Activated CD8-positive, alpha-beta memory T cell treated with anti-CD3 and anti-CD28 coated beads, Interleukin-2, amount 50 U/mL, for 4 hours (primary cell): ENCODE results near the gene GDF10.

Source experiments
- DNase-seq: peaks from one replicate; pipeline ENCODE4 v3.0.0-alpha.2; 2020

Gene GDF10

DNA sequence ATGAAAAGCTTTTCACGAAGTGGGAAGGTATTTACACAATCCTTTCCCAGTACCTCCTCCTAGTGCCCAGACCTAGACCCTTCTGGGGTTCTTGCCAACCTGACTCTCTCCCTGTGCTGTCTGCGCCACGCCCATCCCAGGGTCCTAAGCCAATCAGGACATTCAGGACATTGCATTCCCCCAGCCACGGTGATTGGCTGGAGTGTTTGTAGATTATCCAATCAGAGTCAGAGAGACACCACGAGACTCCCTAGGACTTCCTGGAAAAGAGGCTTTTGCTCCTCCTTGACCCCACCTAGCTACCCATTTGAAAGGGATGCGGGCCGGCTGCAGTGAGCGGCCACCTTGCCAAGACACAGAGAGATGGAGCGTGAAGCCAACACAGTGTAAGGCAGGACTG, 18.7 kb downstream of the GDF10 start:
- no peak for DNase-seq

DNA sequence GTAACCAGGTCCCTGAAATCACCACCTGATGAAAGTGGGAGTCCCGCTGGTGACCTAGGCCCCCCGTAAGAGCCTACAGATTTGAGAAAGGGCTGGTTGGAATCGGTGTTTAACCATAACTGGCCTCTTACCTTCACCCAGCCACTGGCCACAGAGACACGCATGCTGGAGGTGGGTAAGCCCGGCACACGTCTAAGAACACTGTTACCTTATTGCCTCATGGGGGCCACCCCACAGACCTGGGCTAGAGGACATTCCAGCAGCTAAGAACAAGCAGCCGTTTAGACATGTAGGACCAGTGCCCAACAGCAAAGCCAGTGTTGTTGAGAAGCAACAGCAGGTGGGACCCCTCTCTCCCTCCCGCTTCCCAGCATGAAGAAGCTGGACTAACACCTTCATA, 19.8 kb downstream of the GDF10 start:
- DNase-seq, result no peak

DNA sequence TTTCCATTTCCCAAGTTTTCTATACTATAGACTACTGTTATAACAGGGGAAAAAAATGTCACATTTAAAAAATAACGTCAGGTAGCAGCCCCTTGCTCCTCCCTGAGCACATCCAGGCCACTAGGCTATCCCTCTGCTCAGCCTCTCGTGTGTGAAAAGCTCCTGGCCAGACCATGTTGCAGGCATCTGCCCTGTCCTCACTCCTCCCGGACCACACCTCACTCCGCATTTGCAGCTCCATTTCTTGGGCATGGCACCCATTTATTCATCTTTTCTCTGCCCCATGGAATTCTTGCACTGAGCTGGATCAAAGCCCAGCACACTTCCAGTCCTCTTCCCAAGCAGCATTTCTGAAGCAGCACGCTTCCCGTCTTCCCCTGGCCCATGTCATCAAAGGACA, 20.8 kb downstream of the GDF10 start:
- DNase-seq, result no peak

DNA sequence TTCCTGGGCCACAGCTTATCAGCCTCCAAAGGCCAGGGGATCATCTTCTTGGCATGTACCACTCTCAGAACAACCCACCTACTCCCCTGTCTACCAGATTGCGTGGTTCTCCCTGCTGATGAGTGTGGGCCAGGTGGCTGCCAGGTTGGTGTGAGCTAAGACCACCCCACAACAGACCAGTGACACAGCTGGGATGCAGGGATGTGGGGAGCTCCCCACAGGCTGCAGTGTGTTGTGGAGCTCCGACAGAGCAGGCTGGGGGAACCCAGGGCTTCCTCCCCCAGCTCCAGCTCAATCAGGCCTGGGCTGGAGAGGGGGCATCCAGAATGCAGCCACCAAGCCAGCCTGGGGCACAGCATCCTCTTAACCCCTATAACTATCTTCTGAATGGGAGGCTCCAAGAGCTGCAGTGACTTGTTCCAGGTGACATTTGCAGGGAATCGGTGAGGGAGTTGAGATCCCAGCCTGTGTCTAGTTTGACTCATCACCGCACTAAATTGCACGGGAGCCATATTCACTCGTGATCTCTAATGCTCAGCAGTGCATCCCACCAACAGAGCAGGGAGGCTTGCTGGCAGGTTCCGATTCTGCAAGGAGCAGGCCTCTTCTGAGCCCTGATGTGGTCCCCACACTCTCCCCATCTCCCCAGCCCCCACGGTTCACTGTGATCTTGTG, 21.7 kb downstream of the GDF10 start:
- DNase-seq, result no peak

DNA sequence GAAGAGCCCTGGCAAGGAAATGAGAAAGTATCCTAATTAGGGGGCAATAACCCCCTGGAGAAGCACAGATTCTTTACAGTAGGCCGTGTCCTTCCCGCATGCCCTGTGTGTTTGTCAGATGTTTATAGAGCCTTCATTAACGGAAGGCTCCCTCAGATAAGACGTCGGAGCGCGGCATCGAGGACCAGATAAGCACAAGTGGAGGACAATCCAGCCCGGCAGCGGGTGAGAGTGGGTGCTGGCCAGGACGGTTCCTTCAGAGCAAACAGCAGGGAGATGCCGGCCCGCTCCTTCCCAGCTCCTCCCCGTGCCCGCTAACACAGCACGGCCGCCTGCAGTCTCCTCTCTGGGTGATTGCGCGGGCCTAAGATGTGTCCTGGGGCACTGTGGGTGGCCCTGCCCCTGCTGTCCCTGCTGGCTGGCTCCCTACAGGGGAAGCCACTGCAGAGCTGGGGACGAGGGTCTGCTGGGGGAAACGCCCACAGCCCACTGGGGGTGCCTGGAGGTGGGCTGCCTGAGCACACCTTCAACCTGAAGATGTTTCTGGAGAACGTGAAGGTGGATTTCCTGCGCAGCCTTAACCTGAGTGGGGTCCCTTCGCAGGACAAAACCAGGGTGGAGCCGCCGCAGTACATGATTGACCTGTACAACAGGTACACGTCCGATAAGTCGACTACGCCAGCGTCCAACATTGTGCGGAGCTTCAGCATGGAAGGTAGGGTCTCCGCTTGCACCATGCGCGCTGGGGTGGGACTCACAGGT, 22.5 kb downstream of the GDF10 start, which contains the start of gene GDF2:
Gene GDF2, plus strand, starts transcription at position 155 of the 762 bp plus-strand sequence. Its CDS starts 215 bp downstream, at position 370.
- DNase-seq, result no peak

DNA sequence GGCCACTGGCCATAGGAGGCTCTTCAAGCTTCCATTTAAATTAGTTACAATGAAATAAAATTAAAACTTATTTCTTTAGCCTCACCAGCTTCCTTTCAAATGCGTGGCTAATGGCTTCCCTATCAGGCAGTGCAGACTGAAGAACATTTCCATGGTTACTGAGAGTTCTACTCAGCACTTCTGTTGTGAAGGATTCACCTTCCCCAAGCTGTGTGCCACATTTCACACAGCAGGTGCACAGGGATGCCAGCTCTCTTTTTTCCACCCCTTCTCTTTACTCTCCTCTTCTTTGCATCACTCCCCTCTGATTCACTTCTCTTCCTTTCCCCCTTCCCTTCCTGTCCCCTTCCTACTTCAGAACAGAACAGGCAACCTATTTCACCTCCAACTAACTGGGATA, 23.1 kb downstream of the GDF10 start:
- DNase-seq, result no peak

DNA sequence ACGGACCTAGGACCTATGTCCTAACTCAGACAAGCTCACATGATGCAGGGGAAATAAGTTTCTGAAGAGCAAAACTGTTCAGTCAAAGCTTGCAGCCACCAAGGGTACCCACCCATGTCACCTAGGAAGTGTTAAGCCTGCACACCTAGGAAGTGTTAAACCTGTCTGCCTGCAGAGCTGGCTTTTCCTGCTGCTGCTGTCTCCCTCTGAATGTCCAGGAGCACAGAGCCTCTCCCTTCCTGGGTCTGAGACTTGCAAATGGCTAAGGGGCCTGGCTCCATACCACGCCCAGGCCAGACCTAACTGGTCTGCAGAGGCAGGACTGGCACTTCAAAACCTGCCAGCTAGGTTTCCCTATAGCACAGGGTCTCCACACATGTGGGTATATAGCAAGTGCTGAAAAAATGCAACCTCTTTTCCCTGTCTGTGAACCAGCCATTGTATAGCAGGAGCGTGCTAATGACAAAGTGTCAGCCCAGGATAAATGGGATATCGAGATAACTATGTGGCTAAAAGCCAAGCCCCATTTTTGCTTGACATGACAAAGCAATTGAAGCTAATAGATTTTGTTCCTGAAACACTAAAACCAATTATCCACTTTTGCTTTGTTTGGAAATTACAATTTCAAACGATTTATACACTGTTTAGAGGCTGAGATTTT, 23.8 kb downstream of the GDF10 start:
- DNase-seq, result no peak

DNA sequence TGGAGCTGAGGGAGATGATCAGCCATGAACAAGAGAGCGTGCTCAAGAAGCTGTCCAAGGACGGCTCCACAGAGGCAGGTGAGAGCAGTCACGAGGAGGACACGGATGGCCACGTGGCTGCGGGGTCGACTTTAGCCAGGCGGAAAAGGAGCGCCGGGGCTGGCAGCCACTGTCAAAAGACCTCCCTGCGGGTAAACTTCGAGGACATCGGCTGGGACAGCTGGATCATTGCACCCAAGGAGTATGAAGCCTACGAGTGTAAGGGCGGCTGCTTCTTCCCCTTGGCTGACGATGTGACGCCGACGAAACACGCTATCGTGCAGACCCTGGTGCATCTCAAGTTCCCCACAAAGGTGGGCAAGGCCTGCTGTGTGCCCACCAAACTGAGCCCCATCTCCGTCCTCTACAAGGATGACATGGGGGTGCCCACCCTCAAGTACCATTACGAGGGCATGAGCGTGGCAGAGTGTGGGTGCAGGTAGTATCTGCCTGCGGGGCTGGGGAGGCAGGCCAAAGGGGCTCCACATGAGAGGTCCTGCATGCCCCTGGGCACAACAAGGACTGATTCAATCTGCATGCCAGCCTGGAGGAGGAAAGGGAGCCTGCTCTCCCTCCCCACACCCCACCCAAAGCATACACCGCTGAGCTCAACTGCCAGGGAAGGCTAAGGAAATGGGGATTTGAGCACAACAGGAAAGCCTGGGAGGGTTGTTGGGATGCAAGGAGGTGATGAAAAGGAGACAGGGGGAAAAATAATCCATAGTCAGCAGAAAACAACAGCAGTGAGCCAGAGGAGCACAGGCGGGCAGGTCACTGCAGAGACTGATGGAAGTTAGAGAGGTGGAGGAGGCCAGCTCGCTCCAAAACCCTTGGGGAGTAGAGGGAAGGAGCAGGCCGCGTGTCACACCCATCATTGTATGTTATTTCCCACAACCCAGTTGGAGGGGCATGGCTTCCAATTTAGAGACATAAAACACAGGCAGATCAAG, 25.6 kb downstream of the GDF10 start:
- DNase-seq, result no peak

DNA sequence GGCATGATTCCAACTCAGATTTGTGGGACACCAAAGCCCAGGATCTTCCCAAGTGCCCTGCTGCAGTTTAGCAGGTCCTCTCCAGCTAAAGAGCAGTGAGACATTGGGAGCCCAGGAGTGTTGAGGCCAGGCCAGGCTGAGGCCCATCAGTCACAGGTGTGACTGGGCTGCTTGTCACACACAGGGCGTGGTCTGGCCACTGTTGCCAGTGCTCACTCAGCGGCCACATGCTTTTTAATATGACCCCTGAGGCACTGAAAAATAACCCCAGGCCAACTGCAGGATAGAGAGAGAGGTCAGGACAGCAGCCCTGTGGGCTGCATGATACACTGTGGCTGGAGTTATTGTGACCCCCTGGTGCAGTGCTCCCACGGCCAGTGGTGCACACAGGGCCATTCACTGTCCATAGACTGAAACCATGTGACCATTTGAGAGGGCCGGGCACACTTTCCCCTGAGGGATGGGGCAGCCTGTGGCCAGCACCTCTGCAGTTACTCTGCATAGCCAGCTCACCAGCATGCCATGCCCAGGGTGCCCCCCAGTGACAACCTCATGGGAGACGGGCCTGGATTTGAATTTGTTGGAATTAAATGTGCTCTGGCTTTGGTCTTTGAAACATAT, 26.4 kb downstream of the GDF10 start:
- no peak for DNase-seq

DNA sequence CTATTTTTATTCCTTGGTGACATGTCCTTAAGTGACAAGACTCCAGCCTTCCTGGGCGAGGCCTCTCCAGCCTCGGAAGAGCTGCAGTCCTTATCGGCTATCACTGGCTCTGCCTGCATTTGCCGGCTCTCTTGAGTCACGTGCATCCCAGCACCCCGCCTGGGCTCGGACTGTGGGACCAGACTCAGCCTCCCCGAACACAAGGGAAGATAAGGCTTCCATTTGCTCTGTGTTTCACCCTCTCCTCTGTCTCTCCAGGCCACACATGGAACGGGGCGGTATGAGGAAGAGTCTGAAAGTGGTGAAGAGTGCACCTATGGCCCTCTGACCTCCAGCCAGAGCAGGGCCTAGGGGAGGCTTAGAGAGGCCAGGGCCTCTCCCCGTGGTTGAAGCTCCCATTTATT, 26.9 kb downstream of the GDF10 start:
- DNase-seq, result no peak

DNA sequence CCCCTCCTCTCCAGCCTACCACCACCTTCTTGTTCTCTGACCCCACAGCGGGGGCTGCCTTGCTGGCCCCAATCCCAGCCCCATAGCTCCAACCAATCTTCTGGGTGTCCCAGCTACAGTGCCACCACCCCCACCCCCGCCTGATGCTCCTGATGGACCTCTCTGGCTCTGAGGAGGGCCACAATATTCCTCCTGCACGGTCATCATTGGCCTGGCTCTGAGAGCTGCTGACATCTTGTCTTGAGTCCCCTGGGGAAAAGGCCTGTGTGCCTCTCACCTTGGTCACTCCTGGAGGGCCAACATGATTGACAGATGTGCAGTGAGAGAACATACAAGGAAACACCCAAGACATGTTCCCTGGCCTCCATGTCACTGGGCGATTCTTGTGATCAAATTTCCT, 29.9 kb downstream of the GDF10 start:
- DNase-seq, result no peak

DNA sequence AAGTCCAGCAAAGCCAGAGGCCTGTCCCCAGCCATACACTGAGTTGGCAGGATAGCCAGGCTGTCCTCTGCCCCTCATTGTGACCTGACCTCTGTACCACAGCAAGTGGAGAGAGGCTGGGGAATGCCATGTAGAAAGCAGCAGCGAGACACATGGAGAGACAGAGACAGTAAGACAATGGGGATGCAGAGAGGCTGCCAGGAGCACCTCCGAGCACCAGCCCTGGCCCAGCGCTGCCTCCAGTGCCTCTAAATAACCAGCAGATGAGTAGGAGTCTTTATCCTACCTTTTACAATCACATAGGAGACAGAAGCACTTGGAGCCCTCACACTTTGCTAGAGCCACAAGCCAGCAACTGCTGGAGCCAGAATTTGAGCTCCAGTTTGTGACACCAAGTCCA, 30.4 kb downstream of the GDF10 start:
- DNase-seq, result no peak

DNA sequence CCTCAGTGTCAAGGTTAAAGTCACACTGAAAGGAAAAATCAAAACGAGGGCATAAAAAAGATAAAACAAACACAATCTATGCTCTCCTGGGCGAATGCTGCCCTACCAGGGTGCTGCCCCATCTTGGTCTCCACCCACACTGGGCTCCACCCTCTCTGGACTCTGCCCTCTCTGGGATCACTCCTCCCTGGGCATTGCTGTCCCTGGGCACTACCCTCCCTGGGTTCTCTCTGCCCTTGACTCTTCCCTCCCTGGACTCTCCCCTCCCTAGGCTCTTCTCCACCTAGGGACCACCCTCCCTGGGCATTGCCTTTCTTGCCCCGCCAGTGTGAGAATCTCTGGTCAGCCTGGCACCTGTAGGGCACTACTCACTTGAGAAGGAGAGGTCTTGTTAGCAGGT, 30.8 kb downstream of the GDF10 start:
- no peak for DNase-seq

DNA sequence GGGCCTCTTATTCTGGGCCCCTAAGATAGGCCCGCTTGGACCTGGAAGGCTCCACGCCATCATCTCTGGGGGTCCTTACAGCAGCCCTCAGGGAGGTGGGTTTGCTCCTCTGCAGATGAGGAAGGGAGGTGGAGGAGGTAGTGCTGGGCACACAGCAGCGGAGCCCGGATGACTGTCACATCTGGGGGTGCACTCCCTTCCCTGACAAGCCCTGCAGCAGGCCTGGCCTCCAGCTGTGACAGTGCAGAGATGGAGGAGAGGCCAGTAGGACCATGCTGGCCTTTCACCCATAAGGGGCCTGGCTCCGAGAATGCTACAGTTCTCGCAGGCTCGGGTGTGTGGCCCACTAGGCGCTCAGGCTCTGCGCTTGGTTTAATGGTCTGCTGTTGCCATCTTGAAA, 31.5 kb downstream of the GDF10 start:
- DNase-seq, result no peak

DNA sequence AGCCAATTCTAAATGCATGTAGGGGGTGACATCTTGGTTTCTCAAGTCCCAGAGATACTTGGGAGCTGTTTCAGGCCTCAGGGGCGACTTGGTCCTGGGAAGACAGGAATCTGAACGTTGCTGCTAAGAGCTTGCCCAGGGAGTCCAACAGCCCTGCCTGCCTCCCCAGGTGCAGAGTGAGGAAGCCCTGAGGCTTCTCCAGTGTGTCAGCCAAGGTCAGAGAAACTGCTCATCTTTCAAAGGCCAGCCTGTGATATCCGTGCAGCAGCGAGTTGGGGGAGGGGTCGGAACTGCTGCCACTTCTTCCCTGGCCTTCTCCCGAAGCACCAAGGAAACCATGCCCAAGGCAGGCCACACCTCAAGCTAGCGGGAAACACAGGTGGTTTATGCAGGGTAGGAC, 32.0 kb downstream of the GDF10 start:
- DNase-seq, result no peak

DNA sequence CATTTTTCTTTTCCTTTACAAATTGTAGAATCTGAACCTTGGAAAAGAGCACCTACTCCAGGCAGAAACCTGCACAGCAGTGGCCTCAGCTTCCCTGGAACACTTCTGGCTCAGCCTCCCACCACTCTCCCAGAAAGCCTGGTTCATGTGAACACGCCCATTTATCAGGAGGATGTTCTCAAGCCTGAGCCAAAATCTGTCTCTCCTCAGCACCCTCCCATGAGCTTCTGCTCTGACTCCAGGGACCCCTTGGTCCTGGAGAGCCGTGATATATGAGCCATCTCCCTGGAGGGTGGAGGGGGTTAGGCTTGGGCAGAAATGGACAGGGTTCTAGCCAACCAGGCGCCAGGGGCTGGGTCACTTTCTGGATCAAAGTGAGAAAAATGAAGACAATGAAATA, 32.4 kb downstream of the GDF10 start:
- no peak for DNase-seq

DNA sequence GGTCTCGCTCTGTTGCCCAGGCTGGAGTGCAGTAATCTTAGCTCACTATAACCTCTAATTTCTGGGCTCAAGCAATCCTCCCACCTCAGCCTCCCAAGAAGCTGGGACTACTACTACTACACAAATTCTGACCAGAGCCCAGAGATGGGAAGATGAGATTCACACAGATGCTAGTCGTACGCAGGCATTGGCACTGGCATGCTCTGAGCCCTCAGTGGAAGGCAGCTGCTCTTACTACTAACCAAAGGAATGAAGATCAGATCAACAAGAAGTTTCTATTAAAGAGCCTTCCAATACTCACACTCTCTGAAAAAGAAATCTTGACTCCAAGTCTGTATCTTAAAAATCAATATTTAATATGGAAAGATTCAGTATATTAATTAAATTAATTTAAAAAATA, 32.9 kb downstream of the GDF10 start:
- DNase-seq, result no peak

DNA sequence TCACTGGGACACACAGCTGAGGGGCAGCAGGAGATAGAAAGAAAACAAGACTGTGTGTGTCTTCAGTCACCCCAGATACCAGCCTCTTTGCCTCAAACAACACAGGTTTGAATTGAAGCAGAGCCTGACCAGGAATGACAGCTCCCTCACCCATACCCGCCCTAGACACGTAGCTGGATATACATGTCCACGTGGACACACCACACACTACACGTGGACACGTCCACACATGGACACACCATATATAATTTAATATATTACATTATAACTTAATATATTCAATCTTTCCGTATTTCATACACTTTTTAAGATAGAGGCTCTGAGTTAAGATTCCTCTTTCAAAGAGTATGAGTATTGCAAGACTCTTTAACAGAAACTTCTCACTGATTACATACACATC, 33.5 kb downstream of the GDF10 start:
- no peak for DNase-seq

DNA sequence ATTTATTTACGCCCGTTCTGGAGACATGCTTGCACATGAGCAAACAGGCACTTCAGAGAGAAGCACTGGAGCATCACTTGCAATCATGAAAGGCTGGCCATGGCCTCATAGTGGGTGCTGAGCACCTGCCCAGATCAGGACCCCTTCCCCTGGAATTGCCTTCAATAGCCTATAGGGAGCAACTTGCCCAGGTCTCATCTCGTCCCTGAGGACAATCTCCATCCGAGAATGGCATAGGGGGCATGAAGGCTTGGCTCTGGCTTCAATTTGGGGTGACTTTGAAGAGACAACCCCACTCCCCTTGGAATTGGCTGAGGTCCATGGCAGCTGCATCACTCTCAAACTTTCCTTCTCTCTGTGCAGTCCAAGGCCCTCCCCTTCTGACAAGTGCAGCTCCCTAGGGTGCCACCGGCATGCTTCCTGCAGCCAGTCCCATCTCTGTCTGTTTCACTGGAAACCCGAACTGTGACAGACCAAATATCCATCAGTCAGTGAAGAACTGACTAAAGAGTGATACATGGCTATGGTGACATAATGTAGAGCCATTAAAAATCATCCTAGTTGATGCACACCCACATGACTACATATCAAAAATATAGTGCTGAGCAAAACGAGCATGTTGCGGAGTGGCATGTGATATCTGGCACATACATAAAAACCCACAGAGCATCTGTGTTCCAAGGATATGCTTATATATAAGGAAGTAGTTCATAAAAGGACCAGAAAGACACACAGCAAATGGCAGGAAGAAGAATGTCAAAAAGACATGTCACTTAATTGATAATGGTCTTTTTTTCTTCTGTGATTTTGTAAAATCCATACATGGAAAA, 34.7 kb downstream of the GDF10 start:
- no peak for DNase-seq

DNA sequence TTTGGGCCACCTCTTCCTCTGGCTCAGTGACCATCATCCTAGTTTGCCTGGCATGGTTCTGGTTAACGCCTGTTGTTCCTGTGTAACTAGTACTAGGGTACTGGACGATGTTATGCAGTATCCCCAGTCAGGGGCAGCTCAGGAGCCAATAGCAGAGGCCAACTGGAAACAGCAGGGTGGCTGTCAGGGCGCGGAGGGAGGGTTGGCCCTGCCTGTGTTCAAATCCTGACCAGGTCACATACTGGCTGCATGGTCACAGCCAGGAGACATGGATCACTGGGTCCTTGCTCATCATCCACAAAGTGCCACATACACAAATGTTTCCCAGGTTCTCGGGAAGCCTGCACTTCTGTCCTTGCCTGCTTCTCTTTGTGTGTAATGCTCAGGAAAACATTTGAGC, 35.9 kb downstream of the GDF10 start:
- no peak for DNase-seq

DNA sequence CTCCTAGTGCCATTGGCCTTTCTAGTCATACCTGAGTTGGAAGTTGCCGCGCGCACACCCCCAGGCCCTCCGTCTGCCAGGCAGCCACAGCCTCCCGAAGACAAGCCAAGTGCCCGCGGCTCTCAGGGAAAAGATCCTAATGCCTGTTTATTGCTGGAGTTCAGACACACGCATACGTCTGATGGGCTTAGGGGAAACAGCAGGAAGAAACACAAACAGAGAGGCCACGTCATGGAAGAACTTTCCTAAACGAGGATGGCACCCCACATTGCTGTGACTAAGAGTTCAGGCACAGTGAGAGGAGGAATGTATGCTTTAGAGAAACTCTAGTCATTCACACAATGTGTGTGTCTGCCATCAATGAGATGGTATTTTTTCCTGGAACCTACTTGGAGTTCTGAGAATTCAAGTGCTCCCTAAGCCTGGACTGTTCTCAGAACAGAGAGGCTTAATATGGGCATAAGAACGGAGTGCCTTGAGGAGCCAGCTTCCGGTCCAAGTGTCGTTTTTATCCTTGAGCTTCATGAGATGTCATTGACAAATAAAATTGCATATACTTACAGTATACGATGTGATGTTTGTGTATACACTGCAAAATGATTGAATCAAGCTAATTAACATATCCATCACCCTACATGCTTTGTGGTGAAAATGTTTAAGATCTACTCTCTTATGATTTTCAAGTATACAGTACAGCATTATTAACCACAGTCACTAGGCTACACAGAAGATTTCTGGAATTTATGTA, 36.6 kb downstream of the GDF10 start:
- no peak for DNase-seq
